ENCODE results near the gene OTUD6A. TPM values are rescaled to one million over a fixed set of nuclear protein-coding genes. Genes with fewer than 3 reads are reported as not detected.
A peak's percentile ranks its signal among the peaks of the same experiment; 100 is the strongest.

Gene OTUD6A, protein sequence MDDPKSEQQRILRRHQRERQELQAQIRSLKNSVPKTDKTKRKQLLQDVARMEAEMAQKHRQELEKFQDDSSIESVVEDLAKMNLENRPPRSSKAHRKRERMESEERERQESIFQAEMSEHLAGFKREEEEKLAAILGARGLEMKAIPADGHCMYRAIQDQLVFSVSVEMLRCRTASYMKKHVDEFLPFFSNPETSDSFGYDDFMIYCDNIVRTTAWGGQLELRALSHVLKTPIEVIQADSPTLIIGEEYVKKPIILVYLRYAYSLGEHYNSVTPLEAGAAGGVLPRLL
- total RNA-seq (2014; rRNA removed; shearing (Covaris generic)): not detected in 2 replicates

DNA sequence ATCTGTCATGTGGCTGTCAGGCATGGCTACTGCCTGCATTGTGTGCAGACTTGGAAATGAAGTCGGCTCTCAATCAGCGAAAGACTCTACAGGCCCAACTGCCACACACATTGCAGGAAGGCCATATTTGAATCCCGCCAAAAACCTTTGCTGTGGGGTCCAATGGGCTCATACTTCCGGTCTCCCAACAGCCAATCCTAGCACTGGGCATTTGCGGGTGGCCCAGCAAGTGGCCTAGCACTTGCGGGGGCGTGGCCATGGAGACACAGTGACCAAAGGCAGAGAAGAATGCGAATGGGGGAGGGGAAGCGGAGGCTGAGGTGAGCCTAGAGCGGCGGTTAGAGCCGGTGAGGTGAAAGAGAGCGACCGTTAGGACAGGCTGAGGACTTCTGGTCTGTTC, at the start of gene OTUD6A:
Gene OTUD6A, plus strand, starts transcription at position 382 of the 400 bp plus-strand sequence. CDS start 68 bp downstream, outside the sequence.
- no peaks in the 10 kb centered on the region for H3K36me3 ChIP-seq

DNA sequence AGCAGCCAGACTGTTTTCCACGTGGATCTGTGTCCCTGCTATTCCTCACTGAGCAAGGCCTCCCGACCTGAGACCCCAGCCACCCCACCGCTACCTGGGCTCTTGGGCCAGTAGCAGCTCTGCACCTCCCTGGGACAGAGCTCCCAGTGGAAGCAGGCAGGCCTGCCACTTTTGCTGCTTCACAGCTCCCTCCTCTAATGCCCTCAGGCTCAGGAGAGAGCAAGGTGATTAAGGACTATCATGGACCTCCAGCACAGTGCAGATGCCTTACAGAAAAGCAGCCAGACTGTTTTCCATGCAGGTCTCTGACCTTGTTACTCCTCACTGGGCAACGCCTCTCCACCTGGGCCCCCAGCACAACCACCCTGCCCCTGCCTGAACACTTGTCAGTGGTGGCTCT, 49.5 kb upstream of the OTUD6A start:
- no peaks in the 10 kb centered on the region for H3K9me3 ChIP-seq (replicated peaks)
- H3K36me3 ChIP-seq: no peaks in the 10 kb centered on the region
- H3K27ac ChIP-seq: no peak overlapping the region
- no peaks in the 10 kb centered on the region for H3K4me1 ChIP-seq
- no peak for DNase-seq
- H3K27me3 ChIP-seq: no peaks in the 10 kb centered on the region
- H3K4me3 ChIP-seq: no peak overlapping the region

More for the DNA sequence above, at the start of gene OTUD6A:
- no peak within 1 kb of the TSS for H3K4me3 ChIP-seq
- H3K9me3 ChIP-seq (replicated peaks): no peaks in the 10 kb centered on the region
- no peak within 1 kb of the TSS for H3K27ac ChIP-seq
- H3K4me1 ChIP-seq: no peaks in the 10 kb centered on the region
- H3K27me3 ChIP-seq: no peaks in the 10 kb centered on the region
- no peak for DNase-seq

DNA sequence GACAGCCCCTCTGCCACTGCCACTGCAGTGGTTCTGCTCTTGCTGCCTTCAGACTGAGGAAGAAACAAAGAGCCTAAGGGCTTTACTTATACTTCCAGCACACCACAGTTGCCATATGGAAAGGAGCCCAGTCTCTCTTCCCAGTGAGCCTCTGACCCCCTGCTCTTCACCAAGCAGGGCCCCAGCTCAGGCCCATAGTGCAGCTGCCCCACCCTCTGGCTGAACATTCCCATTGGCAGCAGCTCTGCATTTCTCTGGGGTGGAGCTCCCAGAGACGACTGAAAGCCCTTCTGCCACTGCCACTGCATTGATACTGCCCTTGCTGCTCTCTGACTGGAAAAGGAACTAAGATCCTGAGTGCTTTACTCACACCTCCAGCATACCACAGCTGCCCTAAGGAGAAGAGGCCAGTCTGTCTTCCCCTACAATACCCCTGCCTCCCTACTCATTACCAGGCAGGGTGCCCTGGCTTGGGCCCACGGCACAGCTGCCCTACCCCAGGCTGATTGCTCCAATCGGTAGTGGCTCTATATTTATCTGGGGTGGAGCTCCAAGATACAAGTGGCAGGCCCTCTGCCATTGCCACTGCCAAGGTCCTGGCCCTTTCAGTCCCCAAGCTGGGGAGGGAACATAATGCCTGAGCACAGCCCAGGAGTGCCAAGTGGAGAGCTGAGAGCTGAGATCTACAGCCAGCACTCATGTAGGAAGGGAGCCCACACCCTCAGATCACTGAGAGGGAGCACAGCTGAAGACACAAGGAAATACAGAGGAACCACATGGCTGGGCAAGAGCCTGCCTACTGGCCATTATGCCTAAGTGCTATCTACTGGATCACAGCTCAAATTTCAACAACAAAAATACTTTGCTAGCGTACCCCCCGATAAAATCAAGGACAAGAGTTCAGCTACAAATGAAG, 48.5 kb upstream of the OTUD6A start:
- DNase-seq: no peak
- Histone ChIP-seq H3K27me3 (no peaks in the 10 kb centered on the region), H3K36me3 (no peaks in the 10 kb centered on the region), H3K4me3 (no peak overlapping the region), H3K4me1 (no peaks in the 10 kb centered on the region), H3K9me3 (replicated peaks) (no peaks in the 10 kb centered on the region), H3K27ac (no peak overlapping the region)

DNA sequence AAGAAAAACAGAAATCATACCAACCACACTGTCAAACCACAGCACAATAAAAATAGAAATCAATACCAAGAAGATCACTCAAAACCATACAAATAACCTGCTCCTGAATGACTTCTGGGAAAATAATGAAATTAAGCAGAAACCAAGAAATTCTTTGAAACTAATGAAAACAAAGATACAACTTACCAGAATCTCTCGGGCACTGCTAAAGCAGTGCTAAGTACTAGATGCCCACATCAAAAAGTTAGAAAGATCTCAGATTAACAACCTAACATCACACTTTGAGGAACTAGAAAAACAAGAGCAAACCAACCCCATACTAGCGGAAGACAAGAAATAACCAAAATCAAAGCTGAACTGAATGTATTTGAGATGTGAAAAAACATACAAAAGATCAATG, 45.7 kb upstream of the OTUD6A start:
- no peak for DNase-seq
- no peaks in the 10 kb centered on the region for H3K4me1 ChIP-seq
- no peaks in the 10 kb centered on the region for H3K27me3 ChIP-seq
- no peaks in the 10 kb centered on the region for H3K9me3 ChIP-seq (replicated peaks)
- H3K4me3 ChIP-seq: no peak overlapping the region
- no peaks in the 10 kb centered on the region for H3K36me3 ChIP-seq
- H3K27ac ChIP-seq: no peak overlapping the region

DNA sequence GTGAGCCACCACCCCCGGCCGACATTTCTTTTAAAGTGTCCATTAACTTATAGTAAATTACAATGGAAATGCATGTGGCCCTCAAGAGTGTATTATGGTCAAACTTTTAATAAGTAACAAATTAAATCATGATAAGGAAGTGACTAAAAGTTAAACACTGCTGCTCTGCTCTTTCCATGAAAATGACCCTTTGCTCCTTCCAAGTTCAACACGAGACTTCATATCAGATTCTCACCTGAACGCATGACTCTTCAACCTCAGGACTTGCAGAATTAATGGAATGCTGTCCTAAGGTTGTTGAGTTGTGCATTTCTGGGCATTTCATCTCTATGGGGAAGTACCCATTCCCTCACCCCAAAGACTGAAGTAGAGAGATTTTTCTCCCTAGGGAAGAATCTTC, 39.6 kb upstream of the OTUD6A start:
- Histone ChIP-seq H3K4me3 (no peak overlapping the region), H3K27ac (no peak overlapping the region), H3K9me3 (replicated peaks) (no peaks in the 10 kb centered on the region), H3K36me3 (no peaks in the 10 kb centered on the region), H3K27me3 (no peaks in the 10 kb centered on the region), H3K4me1 (no peaks in the 10 kb centered on the region)
- DNase-seq: no peak

DNA sequence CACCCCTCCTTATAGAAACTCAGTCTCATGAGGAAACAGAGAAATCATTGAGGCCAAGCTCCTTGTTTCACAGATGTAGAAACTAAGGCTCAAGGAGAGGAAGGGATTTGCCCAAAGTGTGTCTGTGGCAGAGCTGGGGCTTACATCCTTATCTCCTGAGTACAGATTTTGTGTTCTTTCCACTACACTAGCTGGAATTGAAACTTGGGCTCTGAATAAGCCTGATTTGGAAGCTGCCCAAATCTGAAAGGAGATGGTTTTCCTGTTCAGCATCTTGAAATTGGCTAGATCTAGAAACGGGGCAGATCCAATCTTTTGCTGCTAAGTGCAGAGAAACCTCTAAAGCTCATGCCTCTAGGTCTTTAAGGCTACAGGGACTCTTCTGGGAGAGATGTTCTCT, 36.8 kb upstream of the OTUD6A start:
- H3K27ac ChIP-seq: no peak overlapping the region
- no peak for DNase-seq
- no peaks in the 10 kb centered on the region for H3K9me3 ChIP-seq (replicated peaks)
- no peak overlapping the region for H3K4me3 ChIP-seq
- no peaks in the 10 kb centered on the region for H3K4me1 ChIP-seq
- no peaks in the 10 kb centered on the region for H3K36me3 ChIP-seq
- no peaks in the 10 kb centered on the region for H3K27me3 ChIP-seq

DNA sequence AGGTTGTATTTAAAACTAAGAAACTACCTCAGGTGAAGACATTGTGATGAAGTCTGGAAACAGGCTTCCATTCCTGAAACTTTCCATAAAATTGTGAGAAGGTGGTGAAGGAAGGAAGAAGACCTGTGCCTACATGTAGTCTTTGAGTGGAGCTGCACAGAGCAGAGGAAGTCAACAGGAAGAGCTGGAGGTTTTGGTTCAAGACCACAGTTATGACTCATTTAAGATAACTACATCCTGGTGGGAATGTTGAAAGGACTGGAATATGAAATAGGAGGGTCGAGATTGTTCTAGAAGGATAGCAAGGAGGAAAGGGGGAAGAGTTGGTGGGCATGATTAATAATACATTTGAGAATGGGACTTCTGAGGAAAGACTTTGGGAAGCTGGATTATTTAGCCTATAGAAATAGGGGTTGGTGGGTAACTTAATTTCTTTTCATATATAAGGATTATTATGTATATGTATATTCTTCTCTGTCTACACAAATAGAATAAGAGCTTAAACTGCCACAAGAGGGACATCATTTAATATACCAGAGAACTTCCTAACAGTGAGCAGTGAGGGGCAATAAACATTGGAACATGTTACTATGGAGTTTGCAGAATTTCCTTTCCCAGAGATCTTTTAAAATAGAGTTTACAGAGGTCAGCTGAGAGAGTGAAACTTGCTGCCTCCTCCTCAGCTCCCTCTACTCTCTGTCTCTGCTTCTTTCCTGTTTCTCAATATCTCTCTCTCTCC, 36.0 kb upstream of the OTUD6A start:
- Histone ChIP-seq H3K27me3 (no peaks in the 10 kb centered on the region), H3K27ac (no peak overlapping the region), H3K36me3 (no peaks in the 10 kb centered on the region), H3K4me3 (no peak overlapping the region), H3K9me3 (replicated peaks) (no peaks in the 10 kb centered on the region), H3K4me1 (no peaks in the 10 kb centered on the region)
- DNase-seq: no peak

DNA sequence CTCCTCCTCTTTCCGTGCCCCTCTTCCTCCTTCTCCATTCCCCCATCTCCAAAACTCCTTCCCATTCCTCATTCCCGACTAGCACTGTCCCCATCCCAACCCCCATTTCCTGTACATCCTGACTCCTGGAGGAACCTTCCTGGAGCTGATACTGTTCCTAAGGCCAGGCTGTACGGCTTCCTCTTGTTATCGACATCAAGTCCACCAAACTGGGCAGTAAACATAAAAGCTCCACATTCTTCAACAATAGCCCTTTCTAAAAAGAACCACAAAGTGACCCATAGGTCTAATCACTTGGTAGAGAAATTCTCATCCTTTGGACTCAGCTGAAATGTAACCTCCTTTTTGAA, 35.4 kb upstream of the OTUD6A start:
- no peaks in the 10 kb centered on the region for H3K36me3 ChIP-seq
- no peak overlapping the region for H3K27ac ChIP-seq
- no peaks in the 10 kb centered on the region for H3K9me3 ChIP-seq (replicated peaks)
- no peaks in the 10 kb centered on the region for H3K27me3 ChIP-seq
- no peak overlapping the region for H3K4me3 ChIP-seq
- DNase-seq: no peak
- H3K4me1 ChIP-seq: no peaks in the 10 kb centered on the region

DNA sequence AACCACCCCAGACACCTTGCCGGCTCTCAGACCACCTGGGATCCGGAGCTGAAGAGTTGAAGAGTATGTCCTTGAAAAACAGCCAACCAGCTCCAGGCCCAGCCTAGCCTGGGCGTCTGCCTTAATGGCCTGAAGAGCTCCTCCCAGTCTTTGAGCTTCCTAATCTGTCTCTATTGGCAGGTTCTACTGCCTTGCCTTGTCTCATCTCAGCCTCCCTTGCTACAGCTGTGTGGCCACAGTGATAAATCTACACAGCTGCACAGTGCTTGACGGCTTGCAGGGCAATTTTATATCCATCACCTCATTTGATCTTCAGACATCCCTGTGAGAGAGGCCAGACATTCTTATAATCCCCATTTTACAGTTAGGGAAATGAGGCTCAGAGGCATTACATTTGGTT, 32.4 kb upstream of the OTUD6A start:
- H3K9me3 ChIP-seq (replicated peaks): no peaks in the 10 kb centered on the region
- H3K36me3 ChIP-seq: no peaks in the 10 kb centered on the region
- H3K27ac ChIP-seq: no peak overlapping the region
- no peak overlapping the region for H3K4me3 ChIP-seq
- peak; percentile 13 to 42 for DNase-seq
- no peaks in the 10 kb centered on the region for H3K27me3 ChIP-seq
- no peaks in the 10 kb centered on the region for H3K4me1 ChIP-seq

DNA sequence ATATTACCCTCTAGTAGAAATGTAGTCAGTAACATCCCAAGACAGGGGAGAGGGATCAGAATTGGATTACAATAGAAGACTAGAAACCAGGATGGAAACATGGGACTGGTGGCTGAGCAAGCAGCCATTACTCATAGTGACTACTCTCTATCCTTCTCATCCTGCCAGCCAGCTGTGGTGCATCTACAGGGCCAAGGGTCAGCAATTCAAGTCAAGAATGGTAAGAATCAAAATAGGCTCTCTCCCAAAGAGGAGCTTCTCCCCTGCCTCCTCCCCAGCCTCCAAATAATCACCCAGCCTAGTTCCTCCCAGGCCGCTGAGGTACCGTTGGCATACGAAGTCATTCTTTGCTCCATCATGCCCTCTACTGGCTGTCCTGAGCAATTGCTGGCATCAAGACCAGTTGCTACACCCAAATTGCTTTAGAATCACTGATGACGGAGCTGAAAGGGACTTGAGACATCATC, 31.9 kb upstream of the OTUD6A start:
- peak; percentile 43 to 78 for DNase-seq
- Histone ChIP-seq H3K4me3 (no peak overlapping the region), H3K36me3 (no peaks in the 10 kb centered on the region), H3K9me3 (replicated peaks) (no peaks in the 10 kb centered on the region), H3K27me3 (no peaks in the 10 kb centered on the region), H3K4me1 (no peaks in the 10 kb centered on the region), H3K27ac (no peak overlapping the region)

DNA sequence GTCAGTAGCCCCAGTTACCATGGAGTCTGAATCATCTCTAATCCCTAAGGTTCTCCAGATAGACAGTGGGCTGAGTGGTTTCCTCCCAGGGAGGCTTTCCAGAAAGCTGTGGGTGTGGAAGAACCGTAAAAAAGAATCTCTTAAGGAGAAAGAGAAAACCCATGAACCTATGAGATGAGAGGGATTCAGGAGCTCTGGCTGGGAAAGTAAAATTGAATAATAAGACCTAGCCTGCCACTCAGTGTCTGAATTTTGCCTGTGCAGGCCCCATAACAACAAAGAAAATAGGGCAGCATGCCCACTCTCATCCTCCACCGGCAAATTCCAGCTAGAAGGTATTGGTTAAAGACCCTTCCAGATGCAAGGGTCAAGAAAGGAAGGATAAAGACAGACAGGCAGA, 29.5 kb upstream of the OTUD6A start:
- Histone ChIP-seq H3K4me3 (no peak overlapping the region), H3K36me3 (no peaks in the 10 kb centered on the region), H3K4me1 (no peaks in the 10 kb centered on the region), H3K27ac (no peak overlapping the region), H3K27me3 (no peaks in the 10 kb centered on the region), H3K9me3 (replicated peaks) (no peaks in the 10 kb centered on the region)
- no peak for DNase-seq

DNA sequence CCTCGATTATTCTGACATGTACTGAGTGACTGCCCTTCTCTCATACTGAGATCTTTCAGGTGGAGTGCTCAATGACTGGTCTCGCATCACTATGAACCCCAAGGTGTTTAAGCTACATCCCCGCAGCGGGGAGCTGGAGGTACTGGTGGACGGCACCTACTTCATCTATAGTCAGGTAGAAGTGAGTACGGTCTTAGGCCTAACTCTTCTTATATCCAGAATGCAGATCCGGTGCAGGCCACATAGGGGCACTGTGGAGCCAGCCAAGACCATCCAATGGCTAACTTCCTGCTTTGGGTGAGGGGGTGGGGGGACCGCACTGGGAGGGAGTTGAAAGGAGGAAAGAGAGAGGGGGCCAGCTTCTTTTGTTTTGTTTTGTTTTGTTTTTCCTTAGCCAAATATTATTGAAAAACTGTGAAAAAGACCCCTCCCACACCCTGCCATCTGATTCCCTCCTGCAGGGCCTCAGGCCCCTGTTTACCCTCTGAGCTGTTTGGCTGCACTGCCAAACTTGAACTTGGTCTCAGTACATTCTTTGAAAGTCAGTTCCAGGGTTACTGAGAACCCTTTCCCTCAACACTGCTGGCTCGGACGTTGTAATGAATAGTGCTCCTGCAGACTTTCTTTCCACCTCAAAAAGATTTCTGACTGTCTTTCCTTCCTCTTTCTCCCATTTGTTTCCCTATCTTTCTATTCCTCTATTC, 28.8 kb upstream of the OTUD6A start:
- H3K27ac ChIP-seq: no peak overlapping the region
- H3K4me1 ChIP-seq: no peaks in the 10 kb centered on the region
- H3K36me3 ChIP-seq: no peaks in the 10 kb centered on the region
- H3K9me3 ChIP-seq (replicated peaks): no peaks in the 10 kb centered on the region
- peak; percentile 46 to 58 for DNase-seq
- no peak overlapping the region for H3K4me3 ChIP-seq
- no peaks in the 10 kb centered on the region for H3K27me3 ChIP-seq

DNA sequence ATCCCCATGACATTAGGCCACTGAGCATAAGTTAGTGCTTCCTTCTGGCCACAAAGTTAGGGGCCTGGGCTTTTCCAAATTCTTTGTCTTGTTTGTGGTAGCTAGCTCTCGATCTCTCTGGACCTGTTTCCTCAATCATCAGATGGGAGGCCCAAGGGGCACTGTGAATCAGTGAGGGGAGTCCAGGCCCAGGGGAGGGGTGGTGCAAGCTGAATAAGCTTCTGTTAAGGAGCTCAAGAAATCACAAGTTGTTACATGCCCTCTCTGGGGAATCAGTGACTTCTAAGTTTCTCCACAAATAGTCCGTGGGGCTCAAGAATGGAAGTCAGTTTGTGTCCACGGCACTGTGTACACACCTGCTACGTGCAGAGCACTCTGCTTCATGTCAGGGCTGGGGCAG, 27.6 kb upstream of the OTUD6A start:
- H3K4me3 ChIP-seq: no peak overlapping the region
- H3K9me3 ChIP-seq (replicated peaks): no peaks in the 10 kb centered on the region
- no peaks in the 10 kb centered on the region for H3K27me3 ChIP-seq
- H3K36me3 ChIP-seq: no peaks in the 10 kb centered on the region
- no peak overlapping the region for H3K27ac ChIP-seq
- no peak for DNase-seq
- no peaks in the 10 kb centered on the region for H3K4me1 ChIP-seq

DNA sequence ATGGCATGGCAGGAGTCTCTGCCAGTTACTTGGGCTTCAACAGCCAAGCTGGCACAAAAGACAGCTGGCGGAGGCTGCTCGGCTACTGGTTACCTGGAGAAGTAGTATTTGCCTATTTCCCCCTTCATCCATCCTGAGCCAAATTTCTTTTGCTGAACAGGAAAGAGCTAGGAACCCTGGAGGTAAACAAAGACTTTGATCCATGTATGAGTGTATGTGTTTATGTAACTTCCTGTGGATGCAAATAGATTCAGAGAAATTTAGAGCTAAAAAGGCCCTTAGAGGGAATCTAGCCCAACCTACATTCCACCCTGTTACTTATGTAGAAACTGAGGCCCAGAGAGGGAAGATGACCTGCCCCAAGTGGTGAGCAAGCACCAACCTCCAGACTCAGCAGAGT, 23.7 kb upstream of the OTUD6A start:
- Histone ChIP-seq H3K27me3 (no peaks in the 10 kb centered on the region), H3K4me3 (no peak overlapping the region), H3K9me3 (replicated peaks) (no peaks in the 10 kb centered on the region), H3K4me1 (no peaks in the 10 kb centered on the region), H3K36me3 (no peaks in the 10 kb centered on the region), H3K27ac (no peak overlapping the region)
- no peak for DNase-seq

All from SJCRH30 (cell line).